H1 (cell line): ENCODE measurements around the gene CASP1. TPM values are rescaled to one million over a fixed set of nuclear protein-coding genes. Genes with fewer than 3 reads are reported as not detected.

Experiments
- TEAD4 ChIP-seq: IDR thresholded peaks from 2 replicates; pipeline ENCODE4 v1.6.1; 2012; ENCODE audit warnings: low read depth, low read length, inconsistent platforms, mixed read lengths
- polyA plus RNA-seq, 7 experiments: library from polyadenylated mRNA; depleted of rRNA in 3 of 7; stranded (reverse) in 5 of 7; unstranded in 2 of 7; fragments of >200 nt in 5 of 7; fragments of 200-250 nt in 2 of 7; gene quantifications; 1 replicate in 5 of 7; 2 replicates in 1 of 7; 4 replicates in 1 of 7; pipeline versions ENCODE4 v1.2.1 to v1.2.3, GENCODE V29; 2011 to 2013; ENCODE audit warnings: missing spikeins in 2 of 7, mixed read lengths in 2 of 7
- total RNA-seq: library from RNA; stranded (reverse); fragmentation: NEBNext Ultra II Directional; extraction: Animal tissue kit (Norgen Biotek cat#: 25700); gene quantifications from 2 replicates; pipeline ENCODE4 v1.2.1, GENCODE V29; 2021

CASP1 gene
- total and polyA plus RNA-seq, 2 of the 8 experiments (the other 6 are each of a cell fraction or from before 2014, with no cell fraction given) = not detected

GRCh38 chr11:105033343-105033742 is 1.6 kb downstream of the CASP1 start (continued):
- TF ChIP-seq TEAD4 = no peak
